GM13977 (cell line): Measurements from ENCODE around the gene PRDM16.

Source experiments
- DNase-seq: peaks from one replicate; pipeline ENCODE4 v3.0.0; 2012; ENCODE audit warnings: low spot score
- in situ Hi-C: fragments of 300-500 bp; cut with MboI; formaldehyde crosslinking; loops from one replicate; pipeline ENCODE4 v1.12.0; 2022; ENCODE audit warnings: low sequenced_read_pairs, low pct_unique_long_range_greater_than_20kb, mixed read lengths, inconsistent platforms; ENCODE audit not compliant: unreplicated experiment
- TF ChIP-seq, protein P1 (sequence below): IDR thresholded peaks from 2 replicates; pipeline ENCODE4 v1.5.1; 2012; ENCODE audit warnings: mild to moderate bottlenecking, control low read depth; ENCODE audit not compliant: insufficient read depth; ENCODE audit errors: extremely low read depth, missing control alignments

The PRDM16 gene

DNA sequence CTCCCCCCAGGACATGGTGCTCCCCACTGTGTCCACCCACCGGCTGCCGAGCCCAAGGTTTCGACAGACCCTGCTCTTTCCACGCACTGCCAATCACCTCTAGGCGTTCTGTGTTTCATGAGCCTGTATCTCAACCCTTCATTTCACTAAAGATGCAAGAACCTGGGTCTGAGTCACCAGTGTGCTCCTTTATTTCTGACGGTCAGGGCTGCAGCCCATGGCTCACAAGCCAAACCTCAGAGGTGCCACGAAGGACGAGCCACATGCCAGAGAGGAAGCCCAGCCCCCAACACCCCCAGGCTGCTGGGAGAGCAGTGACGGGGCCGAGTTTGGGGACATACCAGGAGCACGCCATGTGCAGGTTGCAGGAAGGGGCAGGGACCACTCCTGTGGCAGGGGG, 306.2 kb downstream of the PRDM16 start:
- in situ Hi-C loops = no loop called here
- no peak for DNase-seq
- TF ChIP-seq, protein P1, sequence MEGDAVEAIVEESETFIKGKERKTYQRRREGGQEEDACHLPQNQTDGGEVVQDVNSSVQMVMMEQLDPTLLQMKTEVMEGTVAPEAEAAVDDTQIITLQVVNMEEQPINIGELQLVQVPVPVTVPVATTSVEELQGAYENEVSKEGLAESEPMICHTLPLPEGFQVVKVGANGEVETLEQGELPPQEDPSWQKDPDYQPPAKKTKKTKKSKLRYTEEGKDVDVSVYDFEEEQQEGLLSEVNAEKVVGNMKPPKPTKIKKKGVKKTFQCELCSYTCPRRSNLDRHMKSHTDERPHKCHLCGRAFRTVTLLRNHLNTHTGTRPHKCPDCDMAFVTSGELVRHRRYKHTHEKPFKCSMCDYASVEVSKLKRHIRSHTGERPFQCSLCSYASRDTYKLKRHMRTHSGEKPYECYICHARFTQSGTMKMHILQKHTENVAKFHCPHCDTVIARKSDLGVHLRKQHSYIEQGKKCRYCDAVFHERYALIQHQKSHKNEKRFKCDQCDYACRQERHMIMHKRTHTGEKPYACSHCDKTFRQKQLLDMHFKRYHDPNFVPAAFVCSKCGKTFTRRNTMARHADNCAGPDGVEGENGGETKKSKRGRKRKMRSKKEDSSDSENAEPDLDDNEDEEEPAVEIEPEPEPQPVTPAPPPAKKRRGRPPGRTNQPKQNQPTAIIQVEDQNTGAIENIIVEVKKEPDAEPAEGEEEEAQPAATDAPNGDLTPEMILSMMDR = no peak

DNA sequence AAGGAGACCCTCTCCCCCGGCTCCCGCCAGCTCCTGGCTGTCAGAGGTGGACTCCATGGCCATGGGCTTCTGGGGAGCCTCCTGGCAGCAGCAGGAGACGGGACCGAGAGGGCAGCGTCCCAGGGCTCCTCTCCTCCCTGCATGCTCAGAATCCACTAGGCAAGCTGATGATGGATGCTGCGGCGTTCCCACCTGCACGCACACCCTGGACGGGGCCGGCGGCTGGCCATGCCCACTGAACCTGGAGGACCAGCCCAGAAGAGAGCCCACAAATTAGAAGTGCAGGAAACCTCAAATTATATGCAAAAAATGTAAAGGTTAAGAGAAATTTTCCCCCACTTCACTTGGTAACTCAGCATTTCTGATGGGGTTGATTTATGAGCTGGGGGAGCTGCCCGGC, 308.2 kb downstream of the PRDM16 start:
- in situ Hi-C loops = no loop called here
- DNase-seq = no peak
- TF ChIP-seq, protein P1 = no peak

DNA sequence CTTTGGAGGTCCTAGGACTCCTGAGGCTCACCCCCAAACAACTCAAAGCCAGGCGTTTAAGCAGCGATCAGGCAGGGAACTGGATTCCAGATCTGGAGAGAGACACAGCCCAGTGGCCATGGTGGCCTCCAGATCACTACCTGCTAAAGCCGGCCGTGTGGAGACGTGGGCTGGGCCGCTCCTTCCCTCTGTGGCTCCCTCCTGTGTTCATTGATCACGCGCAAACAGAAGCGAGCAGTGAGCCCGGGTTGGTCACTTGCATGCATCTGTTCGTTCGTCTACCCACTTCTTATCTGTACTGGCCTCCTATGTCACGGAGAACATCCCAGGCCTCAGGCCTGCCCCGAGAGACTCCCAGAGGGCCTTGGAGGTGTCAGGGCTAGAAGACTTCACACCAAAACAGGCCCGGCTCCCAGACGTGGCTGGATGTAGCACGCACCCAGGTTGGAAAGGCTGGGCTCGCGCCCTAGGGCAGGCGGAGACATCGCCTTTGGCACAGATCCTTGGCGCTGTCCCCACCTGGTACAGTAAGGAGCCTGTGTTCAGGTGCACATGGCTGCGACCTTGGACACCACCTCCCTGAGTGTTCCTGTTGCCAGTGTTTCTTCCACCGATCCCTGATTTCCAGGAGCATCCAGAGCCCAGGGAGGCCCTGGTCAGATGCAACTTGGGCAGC, 308.7 kb downstream of the PRDM16 start:
- in situ Hi-C loops = no loop called here
- TF ChIP-seq, protein P1 = no peak
- DNase-seq = no peak

DNA sequence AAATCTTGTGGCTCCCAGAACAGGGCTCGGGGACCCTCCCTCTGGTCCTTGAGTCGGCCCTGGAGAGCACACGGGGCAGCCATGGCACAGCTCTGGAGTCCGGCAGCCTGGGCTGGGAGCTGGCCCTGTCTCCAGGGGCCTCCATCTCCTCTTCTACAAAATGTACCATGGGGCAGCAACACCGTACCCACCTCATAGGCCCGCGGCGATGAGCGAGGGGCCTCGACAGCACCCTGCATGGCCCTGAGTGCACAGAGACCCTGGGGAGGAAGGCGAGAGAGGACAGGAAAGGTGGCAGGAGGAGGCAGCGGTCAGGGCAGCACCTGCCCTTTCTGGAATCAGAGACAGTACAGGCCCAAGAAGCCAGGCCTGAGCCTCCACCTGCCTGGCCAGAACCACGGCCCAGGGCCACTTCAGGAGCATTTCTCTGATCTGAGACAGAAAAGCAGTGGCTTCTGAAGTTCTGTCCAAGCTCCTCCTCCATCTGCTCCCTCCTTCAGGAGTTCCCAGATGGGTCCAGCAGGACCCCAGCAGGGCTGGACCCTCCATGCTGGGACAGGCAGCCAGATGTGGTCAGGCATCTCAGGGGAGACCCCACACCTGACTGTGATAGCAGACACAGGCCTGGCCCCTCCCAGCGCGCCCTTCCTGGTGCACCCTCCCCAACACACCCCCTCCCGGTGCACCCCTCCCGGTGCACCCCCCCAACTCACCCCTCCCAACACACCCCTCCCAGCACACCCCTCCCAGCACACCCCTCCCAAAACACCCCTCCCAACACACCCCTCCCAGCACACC, 309.6 kb downstream of the PRDM16 start:
- TF ChIP-seq, protein P1 = no peak
- in situ Hi-C loops = no loop called here
- DNase-seq = no peak

DNA sequence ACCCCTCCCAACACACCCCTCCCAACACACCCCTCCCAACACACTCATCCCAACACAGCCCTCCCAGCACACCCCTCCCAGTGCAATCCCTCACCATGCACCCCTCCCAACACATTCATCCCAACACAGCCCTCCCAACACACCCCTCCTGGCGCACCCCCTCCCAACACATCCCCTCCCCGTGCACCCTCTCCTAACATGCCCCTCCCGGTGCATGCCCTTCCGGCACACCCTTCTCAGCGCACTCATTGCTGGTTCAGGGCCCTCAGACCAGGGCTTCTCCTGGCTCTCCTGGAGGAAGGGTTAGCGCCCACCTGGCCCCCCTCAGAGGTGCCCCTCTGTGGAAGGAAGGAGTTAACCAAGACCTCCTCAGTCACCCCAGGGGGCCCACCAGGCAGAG, 310.9 kb downstream of the PRDM16 start:
- in situ Hi-C loops = no loop called here
- TF ChIP-seq, protein P1 = no peak
- DNase-seq = no peak

DNA sequence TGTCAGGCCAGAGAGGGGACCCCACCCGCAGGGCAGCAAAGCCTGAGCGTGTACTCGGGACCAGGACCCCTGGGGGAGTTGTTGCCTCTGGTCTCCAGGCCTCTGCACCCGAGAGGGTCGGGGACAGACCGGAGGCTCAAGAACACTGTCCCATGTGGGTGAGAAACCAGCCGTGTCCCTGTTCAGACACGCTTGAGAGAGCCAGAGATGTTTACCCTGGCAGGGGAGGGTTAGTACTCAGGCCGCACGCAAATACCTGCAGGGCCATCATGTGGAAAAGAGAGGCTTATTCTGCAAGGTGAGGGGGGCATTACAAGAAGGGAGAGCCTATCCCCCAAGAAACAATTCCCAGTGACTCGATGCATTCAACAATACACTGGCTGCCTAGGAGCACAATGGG, 311.5 kb downstream of the PRDM16 start:
- in situ Hi-C loops = no loop called here
- TF ChIP-seq, protein P1 = no peak
- DNase-seq = no peak
